ENCODE data around the gene STEAP1. TPM values are rescaled to one million over a fixed set of nuclear protein-coding genes. Genes with fewer than 3 reads are reported as not detected.
"Not testable (repeated sequence)": the region's sequence is repeated elsewhere in the genome, so short reads cannot be mapped to it uniquely, and the experiment has no call there.

Gene STEAP1
- total RNA-seq, 2 donors from 2014 or later, result 19.2 to 22.0 TPM

DNA sequence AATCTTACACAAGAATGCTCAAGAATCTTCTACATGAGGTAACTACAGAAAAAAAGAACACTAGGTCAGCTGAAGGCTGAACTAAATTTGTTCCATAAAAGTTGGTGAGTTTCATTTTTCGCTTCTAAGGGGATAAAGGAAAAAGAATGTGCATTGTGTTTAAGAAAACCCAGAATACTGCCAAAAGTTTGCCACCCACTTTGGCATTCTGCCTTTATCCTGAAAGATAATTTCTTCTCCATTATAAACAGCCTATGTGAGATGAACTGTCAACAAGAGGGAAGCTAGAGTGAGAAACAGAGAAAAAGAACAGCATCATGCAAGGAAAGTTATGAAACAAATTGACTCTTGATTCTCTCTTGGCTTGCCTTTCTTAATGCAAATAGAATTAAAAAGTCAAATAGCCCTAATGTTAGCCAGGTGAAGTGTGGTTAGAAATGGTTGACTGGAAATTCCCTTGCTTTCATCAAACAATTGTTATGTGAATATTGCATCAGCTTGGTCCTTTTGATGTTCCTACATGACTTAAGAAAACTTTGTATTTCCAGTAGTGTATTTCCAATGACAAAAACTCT lies 25.8 kb downstream of the STEAP1 start:
- no peaks in the 10 kb centered on the region for H3K27me3 ChIP-seq
- DNase-seq, result no peak
- no peaks in the 10 kb centered on the region for H3K36me3 ChIP-seq
- intact Hi-C loops (cut with DNase I), result no loop called here
- TF ChIP-seq, protein P1, sequence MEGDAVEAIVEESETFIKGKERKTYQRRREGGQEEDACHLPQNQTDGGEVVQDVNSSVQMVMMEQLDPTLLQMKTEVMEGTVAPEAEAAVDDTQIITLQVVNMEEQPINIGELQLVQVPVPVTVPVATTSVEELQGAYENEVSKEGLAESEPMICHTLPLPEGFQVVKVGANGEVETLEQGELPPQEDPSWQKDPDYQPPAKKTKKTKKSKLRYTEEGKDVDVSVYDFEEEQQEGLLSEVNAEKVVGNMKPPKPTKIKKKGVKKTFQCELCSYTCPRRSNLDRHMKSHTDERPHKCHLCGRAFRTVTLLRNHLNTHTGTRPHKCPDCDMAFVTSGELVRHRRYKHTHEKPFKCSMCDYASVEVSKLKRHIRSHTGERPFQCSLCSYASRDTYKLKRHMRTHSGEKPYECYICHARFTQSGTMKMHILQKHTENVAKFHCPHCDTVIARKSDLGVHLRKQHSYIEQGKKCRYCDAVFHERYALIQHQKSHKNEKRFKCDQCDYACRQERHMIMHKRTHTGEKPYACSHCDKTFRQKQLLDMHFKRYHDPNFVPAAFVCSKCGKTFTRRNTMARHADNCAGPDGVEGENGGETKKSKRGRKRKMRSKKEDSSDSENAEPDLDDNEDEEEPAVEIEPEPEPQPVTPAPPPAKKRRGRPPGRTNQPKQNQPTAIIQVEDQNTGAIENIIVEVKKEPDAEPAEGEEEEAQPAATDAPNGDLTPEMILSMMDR (IDR thresholded peaks at IDR 0.05), result no peak
- no peaks in the 10 kb centered on the region for H3K9me3 ChIP-seq
- no peak overlapping the region for H3K4me3 ChIP-seq
- H3K27ac ChIP-seq, result no peak overlapping the region
- no peaks in the 10 kb centered on the region for H3K4me1 ChIP-seq
- H3K9ac ChIP-seq (ENCODE audit: low read depth in 2 of 2, low read length in 2 of 2), result no peak overlapping the region

DNA sequence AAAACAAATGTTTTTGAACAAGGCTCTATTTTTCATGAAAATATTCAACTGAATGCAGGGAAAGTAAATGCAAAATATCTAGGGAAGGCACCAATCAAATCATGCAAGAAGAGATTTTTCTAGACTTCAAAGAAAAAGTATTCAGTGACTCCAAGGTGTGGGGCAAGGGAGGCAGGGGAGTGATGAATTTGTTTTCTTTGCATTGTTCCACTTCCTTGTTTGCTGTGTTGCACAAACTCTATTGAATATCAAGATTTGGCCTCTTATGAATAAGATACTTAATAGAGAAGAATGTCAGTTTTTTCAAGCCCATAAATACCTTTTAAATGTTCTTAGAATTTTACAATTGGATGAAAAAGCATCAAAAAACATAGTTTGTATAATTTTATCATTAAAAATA lies 26.4 kb downstream of the STEAP1 start:
- H3K27me3 ChIP-seq, result no peaks in the 10 kb centered on the region
- no peak overlapping the region for H3K27ac ChIP-seq
- DNase-seq, result no peak
- intact Hi-C loops (cut with DNase I), result no loop called here
- TF ChIP-seq, protein P1 (IDR thresholded peaks at IDR 0.05), result no peak
- H3K4me3 ChIP-seq, result no peak overlapping the region
- H3K36me3 ChIP-seq, result no peaks in the 10 kb centered on the region
- no peaks in the 10 kb centered on the region for H3K9me3 ChIP-seq
- H3K9ac ChIP-seq (ENCODE audit: low read depth in 2 of 2, low read length in 2 of 2), result no peak overlapping the region
- H3K4me1 ChIP-seq, result no peaks in the 10 kb centered on the region

DNA sequence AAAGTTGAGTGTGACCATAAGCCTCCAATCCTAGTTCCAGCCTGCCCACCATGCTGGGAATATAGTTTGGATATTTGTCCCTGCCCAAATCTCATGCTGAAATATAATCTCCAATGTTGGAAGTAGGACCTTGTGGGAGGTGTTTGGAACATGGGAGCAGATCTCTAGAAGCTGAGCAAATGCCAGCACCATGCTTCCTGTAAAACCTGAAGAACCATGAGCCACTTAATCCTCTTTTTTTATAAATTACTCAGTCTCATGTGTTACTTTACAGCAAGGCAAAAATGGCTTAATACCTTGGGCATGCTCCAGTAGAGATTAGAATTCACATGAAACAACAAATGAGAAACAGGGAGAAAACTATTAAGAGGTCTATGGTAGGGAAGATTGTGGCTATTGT lies 27.2 kb downstream of the STEAP1 start:
- H3K27ac ChIP-seq, result no peak overlapping the region
- no peak for DNase-seq
- TF ChIP-seq, protein P1 (IDR thresholded peaks at IDR 0.05), result no peak

DNA sequence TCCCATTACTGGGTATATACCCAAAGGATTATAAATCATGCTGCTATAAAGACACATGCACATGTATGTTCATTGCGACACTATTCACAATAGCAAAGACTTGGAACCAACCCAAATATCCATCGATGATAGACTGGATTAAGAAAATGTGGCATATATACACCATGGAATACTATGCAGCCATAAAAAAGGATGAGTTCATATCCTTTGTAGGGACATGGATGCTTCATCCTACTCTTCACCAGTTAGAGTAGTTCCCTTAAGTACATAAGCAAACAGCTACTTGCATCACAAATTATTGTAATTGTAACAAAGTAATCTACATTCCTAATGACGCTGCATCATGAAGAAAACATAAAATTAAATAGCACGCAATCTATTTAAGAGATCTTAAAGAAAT lies 32.0 kb downstream of the STEAP1 start:
- H3K9me3 ChIP-seq; intact Hi-C loops (cut with DNase I); H3K9ac ChIP-seq (ENCODE audit: low read depth in 2 of 2, low read length in 2 of 2); H3K4me1 ChIP-seq; H3K27ac ChIP-seq; H3K27me3 ChIP-seq; H3K36me3 ChIP-seq; H3K4me3 ChIP-seq; DNase-seq: not testable (repeated sequence)

More for the DNA sequence above, 27.2 kb downstream of the STEAP1 start:
- Histone ChIP-seq H3K9ac (ENCODE audit: low read depth in 2 of 2, low read length in 2 of 2) (no peak overlapping the region), H3K9me3 (no peaks in the 10 kb centered on the region), H3K36me3 (no peaks in the 10 kb centered on the region), H3K4me1 (no peaks in the 10 kb centered on the region), H3K27me3 (no peaks in the 10 kb centered on the region), H3K4me3 (no peak overlapping the region)
- intact Hi-C loops (cut with DNase I), result no loop called here

DNA sequence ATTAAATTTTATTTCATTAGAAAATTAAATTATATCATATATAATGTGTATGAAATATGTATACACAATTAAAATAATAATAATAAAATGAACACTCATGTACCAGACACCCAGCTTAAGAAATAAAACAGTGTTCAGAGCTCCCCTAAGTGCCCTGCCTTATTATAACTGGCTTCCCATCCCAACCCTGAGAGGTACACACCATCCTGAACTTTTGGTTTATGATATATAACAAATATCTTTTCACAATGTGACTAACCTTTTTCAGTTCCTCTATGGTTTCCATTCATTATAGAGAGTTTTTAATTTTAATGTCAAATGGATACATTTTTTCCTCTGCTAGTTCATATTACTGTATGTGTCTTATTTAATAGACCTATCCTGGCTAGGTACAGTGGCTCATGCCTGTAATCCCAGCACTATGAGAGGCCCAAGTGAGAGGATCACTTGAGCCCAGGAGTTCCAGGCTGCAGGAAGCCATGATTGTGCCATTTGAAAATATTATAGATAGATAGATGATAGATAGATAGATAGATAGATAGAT lies 33.3 kb downstream of the STEAP1 start:
- no peak for DNase-seq
- H3K27ac ChIP-seq, result peak overlapping the region; percentile 54
- TF ChIP-seq, protein P1 (IDR thresholded peaks at IDR 0.05), result no peak
- H3K9me3 ChIP-seq, result no peaks in the 10 kb centered on the region
- H3K4me1 ChIP-seq, result no peaks in the 10 kb centered on the region
- no peak overlapping the region for H3K9ac ChIP-seq (ENCODE audit: low read depth in 2 of 2, low read length in 2 of 2)
- intact Hi-C loops (cut with DNase I), result no loop called here
- H3K27me3 ChIP-seq, result no peaks in the 10 kb centered on the region
- H3K36me3 ChIP-seq, result no peaks in the 10 kb centered on the region
- no peak overlapping the region for H3K4me3 ChIP-seq

DNA sequence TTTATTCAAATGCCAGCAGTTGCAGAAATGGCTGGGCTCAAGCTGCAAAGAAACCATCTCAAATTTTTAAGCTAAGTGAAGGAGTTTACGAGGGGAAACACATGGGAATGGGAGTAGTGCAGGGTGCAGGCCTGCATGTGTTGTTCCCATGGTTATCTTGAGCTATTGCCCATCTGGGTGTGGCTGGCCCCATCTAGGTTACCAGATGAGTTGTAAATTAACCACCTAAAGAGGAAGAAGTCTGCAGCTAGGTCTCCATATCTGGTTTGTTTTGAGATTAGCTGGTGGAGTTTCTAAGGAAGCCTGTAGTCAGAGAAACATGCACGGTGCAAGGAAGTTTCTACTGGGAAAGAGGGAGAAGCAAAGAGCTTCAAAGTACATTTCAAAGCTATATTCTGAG lies 34.0 kb downstream of the STEAP1 start:
- H3K36me3 ChIP-seq, result no peaks in the 10 kb centered on the region
- TF ChIP-seq, protein P1 (IDR thresholded peaks at IDR 0.05), result no peak
- no peaks in the 10 kb centered on the region for H3K4me1 ChIP-seq
- intact Hi-C loops (cut with DNase I), result no loop called here
- H3K27ac ChIP-seq, result peak overlapping the region; percentile 54
- peak overlapping the region in 1 of 2 donors; percentile 34 for H3K9ac ChIP-seq (ENCODE audit: low read depth in 2 of 2, low read length in 2 of 2)
- H3K27me3 ChIP-seq, result no peaks in the 10 kb centered on the region
- no peak overlapping the region for H3K4me3 ChIP-seq
- no peaks in the 10 kb centered on the region for H3K9me3 ChIP-seq
- peak; percentile 77 for DNase-seq
